Measurements from ENCODE around the gene PIGZ. TPM values are rescaled to one million over a fixed set of nuclear protein-coding genes. Genes with fewer than 3 reads are reported as not detected.

The PIGZ gene
- total RNA-seq, 1 experiment from 2014 or later, result 10.1 TPM

- no peak for DNase-seq (ENCODE audit: low spot score)
Observed at GRCh38 chr3:196916221-196916620, 52.4 kb downstream of the PIGZ start.

- DNase-seq (ENCODE audit: low spot score), result no peak
Observed at GRCh38 chr3:196915375-196915774, 53.3 kb downstream of the PIGZ start.

DNA sequence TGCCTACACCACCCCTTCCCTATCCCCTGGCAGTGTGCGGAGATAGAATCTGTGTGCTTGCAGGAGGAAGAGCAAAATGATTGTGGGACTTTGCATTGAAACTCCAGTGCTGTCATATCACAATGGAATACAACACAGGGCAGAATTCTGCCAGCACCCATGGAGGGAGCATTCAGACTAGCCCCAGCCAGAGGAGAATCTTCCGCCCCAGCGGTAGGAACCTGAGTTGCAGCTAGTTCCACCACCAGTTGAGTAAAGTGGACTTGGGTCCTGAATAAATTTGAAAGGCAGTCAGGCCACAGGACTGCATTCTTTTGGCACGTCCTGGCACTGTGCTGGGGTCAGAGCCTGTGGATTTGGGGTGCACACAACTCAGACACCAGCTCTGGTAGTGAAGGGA, 53.8 kb downstream of the PIGZ start:
- DNase-seq (ENCODE audit: low spot score), result no peak

DNA sequence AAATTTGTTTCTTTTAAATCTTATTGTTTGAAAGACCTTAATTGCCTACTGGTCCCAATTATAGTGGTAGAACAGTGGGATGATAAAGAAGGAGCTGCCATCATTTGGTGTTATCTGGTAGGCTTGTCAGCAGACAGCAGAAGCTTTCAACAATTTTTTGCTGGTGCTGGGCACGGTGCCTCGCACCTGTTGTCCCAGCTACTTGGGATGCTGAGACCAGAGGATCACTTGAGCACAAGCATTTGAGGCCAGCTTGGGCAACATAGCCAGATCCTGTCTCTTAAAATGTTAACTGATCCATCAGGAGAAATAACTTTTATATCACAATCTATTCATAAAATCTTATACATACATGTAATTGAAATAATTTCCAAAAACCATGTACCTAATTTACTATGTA, 64.9 kb downstream of the PIGZ start:
- no peak for DNase-seq (ENCODE audit: low spot score)

- no peak for DNase-seq (ENCODE audit: low spot score)
Observed at GRCh38 chr3:196902296-196902695, 66.3 kb downstream of the PIGZ start.

DNA sequence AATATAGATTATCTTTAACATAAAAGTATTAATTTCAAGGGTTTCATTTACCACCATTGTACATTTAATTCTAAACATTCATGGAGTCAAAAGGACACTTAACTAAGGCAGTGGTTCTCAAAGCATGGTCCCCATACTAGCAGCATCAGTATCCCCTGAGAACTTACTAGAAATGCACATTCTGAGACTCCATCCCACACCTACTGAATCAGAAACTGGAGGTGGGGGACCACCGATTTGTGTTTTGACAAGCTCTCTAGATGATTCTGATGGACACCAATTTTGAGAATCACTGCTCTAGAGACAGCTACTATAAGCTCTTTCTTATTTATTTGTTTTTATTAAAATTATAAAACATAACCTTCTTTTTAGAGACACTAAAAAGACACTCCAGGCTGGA, 66.9 kb downstream of the PIGZ start:
- no peak for DNase-seq (ENCODE audit: low spot score)

Other genes with a start within 250 kb of the PIGZ start
- 26.8 and 29.5 TPM in 2 replicates for gene PAK2, start 229.0 kb downstream of the PIGZ start, total RNA-seq (2014; rRNA removed; shearing (Covaris generic))
- gene SENP5, start 100.9 kb downstream of the PIGZ start, total RNA-seq (2014; rRNA removed; shearing (Covaris generic)), result 18.8 and 21.1 TPM in 2 replicates
- 46.7 and 67.1 TPM in 2 replicates for gene NCBP2, start 26.3 kb downstream of the PIGZ start, total RNA-seq (2014; rRNA removed; shearing (Covaris generic))
- gene MELTF, start 61.0 kb upstream of the PIGZ start, total RNA-seq (2014; rRNA removed; shearing (Covaris generic)), result 4.1 and 15.3 TPM in 2 replicates